Smooth muscle cell of the brain vasculature (primary cell): ENCODE data around the gene ARSD.
A peak's percentile ranks its signal among the peaks of the same experiment; 100 is the strongest.
"Not testable (repeated sequence)": the region's sequence is repeated elsewhere in the genome, so short reads cannot be mapped to it uniquely, and the experiment has no call there.

Experiments used
- DNase-seq: peaks from one replicate; pipeline ENCODE4 v3.0.0-alpha.2; 2012; ENCODE audit warnings: low read depth, low spot score

Gene ARSD, protein sequence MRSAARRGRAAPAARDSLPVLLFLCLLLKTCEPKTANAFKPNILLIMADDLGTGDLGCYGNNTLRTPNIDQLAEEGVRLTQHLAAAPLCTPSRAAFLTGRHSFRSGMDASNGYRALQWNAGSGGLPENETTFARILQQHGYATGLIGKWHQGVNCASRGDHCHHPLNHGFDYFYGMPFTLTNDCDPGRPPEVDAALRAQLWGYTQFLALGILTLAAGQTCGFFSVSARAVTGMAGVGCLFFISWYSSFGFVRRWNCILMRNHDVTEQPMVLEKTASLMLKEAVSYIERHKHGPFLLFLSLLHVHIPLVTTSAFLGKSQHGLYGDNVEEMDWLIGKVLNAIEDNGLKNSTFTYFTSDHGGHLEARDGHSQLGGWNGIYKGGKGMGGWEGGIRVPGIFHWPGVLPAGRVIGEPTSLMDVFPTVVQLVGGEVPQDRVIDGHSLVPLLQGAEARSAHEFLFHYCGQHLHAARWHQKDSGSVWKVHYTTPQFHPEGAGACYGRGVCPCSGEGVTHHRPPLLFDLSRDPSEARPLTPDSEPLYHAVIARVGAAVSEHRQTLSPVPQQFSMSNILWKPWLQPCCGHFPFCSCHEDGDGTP

DNA sequence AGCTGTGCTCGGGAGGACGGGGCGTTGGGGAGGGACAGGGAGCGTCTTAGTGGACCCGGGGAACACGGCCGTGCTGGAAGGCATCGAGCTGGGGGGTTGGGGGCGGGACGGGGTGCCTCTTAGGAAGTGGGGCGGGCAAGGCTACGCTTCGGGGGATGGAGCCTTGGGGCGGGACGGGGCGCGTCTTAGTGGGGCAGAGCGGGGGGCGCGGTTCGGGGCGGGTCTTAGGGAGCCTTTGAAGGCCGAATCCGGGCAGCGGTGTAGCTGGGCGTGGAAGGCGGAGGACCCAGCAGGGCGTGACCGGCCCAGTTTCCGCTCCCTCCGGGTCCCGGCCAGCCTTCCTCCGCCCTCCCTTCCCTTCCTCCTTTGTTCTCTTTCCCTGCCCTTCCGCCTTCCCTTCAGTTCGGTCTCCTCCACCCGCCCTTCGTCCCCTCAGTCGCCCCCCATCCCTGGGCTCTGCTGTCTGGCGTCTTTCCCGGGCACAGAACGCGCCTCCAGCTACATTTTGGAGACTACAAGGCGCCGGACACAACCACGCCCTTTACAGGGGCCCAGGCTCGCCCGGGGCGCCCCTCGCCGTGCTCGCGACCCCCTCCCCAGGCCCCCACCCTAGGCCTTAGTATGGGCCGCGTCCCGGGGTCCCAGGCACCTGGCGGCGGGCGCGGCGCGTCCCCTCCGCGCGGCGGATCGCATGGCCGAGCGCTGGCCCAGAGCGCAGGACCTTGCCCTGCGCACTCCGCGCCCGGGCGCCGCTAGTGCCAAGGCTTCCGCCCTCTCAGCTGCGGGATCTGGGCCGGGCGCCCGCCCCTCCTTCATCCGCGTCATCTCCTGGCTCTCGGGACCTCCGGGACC lies at the start of gene ARSD:
Gene ARSD, minus strand, starts transcription at position 757 of the 852 bp plus-strand sequence. Its CDS starts 64 bp downstream, at position 693.
- peak; percentile 74 for DNase-seq

DNA sequence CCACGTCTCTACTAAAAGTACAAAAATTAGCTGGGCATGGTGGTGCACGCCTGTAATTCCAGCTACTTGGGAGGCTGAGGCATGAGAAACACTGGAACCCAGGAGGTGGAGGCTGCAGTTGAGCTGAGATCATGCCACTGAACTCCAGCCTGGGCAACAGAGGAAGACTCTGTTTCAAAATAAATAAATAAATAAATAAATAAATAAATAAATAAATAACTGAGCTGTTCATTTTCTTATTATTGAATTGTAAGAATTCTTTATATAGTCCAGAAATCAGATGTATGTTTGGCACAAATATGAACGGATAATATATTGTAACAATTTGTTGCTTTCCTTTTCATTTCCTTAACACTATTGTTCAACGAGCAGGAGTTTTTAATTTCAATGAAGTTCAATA lies 49.5 kb upstream of the ARSD start:
- not testable (repeated sequence) for DNase-seq

DNA sequence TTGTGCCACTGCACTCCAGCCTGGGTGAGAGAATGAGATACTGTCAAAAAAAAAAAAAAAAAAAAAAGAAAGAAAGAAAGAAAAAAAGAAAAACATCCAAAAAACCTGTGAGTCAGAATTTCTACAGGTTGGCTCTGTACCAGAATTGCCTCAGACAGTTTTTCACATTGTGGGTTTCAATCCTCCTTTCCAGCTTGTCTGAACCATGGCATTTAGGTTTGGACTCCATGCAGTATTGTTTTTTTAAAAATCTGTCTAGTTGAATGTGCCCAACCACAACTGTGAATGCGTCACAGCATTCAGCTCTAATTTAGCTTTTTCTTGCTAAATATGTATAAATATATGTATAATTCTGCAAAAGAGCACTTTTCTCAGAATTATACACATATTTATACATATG lies 45.8 kb upstream of the ARSD start:
- no peak for DNase-seq

- no peak for DNase-seq
Measured at GRCh38 chrX:2972391-2972790, 43.3 kb upstream of the ARSD start.

DNA sequence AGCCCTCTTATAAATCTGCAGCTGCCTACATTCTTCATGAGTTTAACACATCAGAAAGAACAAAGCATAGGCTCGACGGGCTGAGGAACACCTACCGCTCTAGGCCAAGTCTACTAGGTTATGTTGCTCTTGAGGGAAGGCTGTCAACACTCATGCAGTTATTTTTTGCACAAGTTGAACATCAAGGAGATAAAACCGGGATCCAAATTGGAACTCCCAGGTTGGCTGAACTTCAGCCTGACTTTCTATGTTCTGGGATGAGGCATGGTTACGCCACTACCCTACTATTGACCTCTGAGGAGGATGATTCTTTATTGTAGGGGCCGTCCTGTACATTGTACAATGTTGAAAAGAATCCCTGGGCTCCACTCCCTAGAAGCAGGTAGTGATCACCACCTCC lies 39.9 kb upstream of the ARSD start:
- DNase-seq = no peak

- peak; percentile 17 for DNase-seq
Measured at GRCh38 chrX:2967998-2968909, 39.1 kb upstream of the ARSD start.

DNA sequence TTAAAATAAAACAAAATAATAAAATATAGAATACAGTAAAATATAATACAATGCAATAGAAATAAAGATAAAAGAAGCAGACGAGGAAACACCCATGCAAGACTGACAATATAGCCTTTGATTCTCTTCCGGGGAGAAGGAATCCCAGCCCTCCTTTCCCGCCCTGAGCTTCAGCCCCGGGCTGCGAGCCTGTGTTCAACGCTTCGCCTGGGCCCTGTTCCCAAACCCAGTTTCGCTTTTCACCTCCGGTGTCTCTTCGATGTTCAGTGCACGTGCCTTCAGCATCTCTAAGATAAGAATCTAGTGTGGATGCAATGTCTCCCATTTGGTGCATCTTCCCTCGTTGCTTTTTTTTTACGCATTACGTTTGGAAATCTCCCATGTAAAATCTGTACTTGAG lies 38.4 kb upstream of the ARSD start:
- no peak for DNase-seq

GRCh38 chrX:2967012-2967411 lies 37.9 kb upstream of the ARSD start:
- DNase-seq = no peak

- DNase-seq = no peak
Measured at GRCh38 chrX:2965965-2966364, 36.8 kb upstream of the ARSD start.

DNA sequence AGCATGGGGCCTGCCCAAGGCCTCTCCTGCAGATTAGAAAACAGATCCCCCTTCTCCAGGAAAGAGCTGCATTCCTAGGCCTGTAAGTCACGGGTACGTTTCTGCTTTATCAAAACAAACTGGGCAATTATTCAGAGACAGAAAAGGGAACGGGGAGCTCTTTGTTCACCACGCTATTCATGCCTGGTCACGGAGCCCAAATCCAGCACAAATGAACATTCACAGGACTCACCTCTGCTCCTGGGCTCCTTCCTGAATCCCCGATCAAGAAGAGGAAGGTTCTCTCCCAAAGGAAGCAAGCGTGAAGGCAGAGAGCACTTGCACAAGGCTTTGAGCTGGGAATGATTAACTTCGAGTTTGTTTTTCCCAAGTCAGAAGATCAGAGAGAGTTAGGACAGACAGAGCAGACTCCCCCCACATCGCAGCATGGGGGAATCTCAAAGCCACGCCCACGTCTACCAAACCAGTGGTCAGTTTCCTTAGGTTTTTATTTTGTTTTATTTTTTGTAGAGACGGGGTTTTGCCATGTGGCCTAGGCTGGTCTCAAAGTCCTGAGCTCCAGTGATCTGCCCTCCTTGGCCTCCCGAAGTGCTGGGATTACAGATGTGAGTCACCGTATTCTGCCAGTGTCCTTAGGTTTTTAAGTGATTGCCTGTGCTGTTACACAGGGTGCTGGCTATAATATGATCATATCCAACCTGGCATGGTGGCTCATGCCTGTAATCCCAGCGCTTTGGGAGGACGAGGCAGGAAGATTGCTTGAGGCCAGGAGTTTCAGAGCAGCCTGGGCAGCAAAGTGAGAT lies 35.1 kb upstream of the ARSD start:
- DNase-seq = peak; percentile 15

DNA sequence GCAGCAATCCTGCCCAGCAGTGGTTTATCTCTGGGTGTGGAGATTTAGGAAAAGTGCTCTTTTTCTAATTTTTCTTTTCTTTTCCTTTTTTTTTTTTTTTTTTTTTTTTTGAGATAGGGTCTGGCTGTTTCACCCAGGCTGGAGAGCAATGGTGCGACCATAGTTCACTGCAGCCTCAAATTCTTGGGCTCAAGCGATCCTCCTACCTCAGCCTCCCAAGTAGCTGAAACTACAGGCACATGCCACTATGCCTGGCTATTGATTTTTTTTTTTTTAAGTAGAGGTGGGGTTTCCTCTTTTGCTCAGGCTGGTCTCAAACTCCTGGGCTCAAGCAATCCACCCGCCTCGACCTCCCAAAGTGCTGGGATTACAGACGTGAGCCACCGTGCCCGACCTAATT lies 34.3 kb upstream of the ARSD start:
- not testable (repeated sequence) for DNase-seq

- no peak for DNase-seq
Measured at GRCh38 chrX:2962381-2962780, 33.2 kb upstream of the ARSD start.

DNA sequence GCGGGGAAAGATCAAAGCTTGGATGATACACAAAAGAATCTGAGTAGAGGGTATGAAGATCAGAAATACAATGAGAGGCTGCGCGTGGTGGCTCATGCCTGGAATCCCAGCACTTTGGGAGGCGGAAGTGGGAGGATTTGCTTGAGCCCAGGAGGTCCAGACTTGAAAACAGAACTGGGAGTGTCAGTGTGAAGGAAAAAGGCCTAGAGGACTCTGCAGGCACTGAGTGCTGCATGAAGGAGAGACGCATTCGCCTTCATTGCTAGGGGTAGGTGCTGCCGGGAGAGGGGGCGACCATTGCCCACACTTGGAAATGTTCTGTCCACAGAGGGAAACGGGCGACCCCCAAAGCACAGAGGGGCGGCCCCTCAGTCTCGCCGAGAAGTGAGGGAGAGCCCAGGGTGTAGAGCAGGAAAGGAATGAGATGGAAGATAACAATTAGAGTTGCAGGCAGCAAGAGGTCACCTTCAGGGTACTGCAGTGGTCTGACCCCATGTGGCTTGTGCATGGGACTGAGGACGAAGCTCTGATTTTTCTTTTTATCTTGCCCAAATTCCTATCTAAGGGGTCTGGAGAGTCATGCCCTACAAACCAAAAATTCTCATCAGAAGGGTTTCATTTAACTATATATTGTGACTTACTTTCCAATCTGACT lies 31.8 kb upstream of the ARSD start:
- no peak for DNase-seq

GRCh38 chrX:2958199-2958598 lies 29.1 kb upstream of the ARSD start:
- no peak for DNase-seq

- no peak for DNase-seq
Measured at GRCh38 chrX:2955838-2956237, 26.7 kb upstream of the ARSD start.

DNA sequence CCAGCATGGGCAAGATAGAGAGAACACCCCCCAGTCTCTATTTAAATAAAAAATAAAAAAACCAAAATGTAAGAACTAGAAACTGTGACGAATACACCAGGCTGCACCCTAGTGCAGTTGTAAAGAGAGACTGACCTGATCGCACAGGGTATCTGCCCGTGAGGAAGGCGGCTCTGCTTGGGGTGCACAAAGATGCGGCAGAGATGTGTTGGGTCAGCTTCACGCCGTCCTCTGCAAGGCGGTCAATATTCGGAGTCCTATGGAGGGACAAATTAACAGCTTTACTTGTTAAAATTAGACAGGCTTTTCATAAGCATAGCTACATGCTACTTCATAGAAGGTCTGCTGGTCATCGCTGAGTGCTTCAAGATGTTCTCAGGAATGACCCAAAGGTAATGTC lies 26.1 kb upstream of the ARSD start:
- DNase-seq = no peak

DNA sequence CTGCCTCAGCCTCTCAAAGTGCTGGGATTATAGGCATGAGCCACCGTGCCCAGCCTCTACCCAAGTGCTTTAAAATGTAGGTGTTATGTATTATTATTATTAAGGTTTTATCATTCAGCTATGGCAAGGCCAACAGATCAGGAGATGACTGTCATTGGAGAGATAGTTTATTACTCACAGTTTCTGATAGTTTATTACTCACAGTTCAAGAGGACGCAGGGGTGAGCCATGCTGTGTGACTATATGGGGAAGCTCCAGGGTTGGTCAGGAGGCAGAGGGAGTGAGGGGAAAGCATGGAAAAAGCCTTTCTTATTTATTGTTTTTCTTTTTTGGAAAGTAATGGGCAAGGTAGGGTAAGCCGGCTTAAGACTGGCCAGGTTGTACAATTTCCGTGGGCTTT lies 25.4 kb upstream of the ARSD start:
- no peak for DNase-seq

GRCh38 chrX:2937942-2938341 lies 8.8 kb upstream of the ARSD start:
- not testable (repeated sequence) for DNase-seq

DNA sequence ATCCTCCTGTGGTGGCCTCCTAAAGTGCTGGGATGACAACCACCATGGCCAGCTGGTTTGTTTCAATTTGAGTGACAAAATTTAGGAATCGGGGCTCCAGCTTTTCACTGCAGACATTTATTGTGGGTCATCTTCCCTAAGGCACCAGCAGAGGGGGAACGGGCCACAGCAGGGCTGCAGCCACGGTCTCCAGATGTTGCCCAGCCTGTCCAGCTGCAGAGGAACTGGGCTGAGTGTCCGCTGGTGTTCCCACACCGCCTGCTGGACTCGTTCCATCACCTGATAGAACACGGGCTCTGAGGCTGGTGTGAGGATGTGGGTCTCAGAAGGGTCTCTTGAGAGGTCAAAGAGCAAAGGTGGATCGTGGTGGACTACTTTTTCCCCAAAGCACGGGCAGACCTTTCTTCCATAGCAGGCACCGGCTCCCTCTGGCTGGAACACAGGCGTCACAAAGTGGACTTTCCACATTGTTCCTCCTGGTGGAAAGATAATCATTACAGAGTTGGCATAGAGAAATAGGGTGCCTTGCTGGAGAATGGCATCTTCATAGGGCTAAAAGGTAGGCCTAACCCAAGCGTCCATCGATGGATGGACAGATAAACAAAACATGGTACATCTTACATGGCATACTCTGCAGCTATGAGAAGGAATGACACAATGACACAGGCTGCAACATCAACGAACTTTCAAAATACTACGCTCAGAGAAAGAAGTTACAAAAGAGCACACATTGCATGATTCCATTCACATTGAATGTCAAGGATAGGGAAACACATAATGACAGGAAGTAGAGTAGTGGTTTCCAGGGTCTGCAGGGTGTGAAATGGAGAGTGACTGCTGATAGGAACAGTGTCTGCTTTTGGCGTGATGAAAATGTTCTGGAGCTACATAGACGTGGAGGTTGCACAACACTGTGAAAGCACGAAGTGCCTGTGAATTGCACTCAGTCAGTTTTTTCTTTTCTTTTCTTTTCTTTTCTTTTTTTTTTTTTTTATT lies 5.9 kb upstream of the ARSD start:
- DNase-seq = no peak
